ENCODE results near the gene MMP8. TPM values are rescaled to one million over a fixed set of nuclear protein-coding genes. Genes with fewer than 3 reads are reported as not detected.

The MMP8 gene
- total and polyA plus RNA-seq, 2 experiments from 2014 or later, result not detected

DNA sequence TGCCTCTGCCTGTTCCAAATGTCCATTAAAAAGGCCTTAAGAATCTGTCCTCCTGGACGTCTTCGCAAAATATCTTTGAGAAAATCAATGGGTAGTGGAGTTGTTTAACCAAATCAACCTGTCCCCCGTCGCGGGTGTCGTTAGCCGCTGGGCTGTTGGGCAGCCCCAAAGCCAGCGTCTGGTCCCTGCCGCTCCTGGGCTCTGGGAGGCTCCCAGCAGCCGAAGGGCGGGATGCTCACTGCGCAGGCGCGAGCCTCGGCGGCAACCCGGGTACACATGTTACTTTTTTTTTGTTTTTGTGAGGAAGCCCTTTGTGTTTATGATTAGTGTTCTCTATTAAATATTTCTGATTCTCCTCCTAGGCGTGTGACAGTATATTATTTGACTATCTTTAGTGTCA is 43.0 kb upstream of the MMP8 start:
- Histone ChIP-seq H3K4me2 (no peak overlapping the region), H3F3A (replicated peaks; ENCODE audit: low read depth) (no peaks in the 10 kb centered on the region), H2AFZ (no peak overlapping the region), H3K36me3 (ENCODE audit: insufficient read depth) (no peaks in the 10 kb centered on the region), H3K4me3 (no peak overlapping the region), H3K9me2 (ENCODE audit: insufficient read depth) (peaks cover 8% of the 10 kb centered on the region), H3K79me2 (replicated peaks; ENCODE audit: insufficient read depth) (no peaks in the 10 kb centered on the region), H4K20me1 (replicated peaks; ENCODE audit: insufficient read depth) (no peaks in the 10 kb centered on the region), H3K27ac (ENCODE audit: low read depth) (no peak overlapping the region), H3K4me1 (ENCODE audit: insufficient read depth) (no peaks in the 10 kb centered on the region; the same call in 1 of the 2 replicates), H3K27me3 (ENCODE audit: insufficient read depth) (no peaks in the 10 kb centered on the region)
- Mint-ChIP-seq H3K4me1 (peaks cover 4% of the 10 kb centered on the region; the same call in 2 of the 3 replicates), H3K36me3 (ENCODE audit: low read depth) (no peaks in the 10 kb centered on the region), H3K27ac (no peak overlapping the region), H3K9me3 (no peaks in the 10 kb centered on the region; the same call in 2 of the 3 replicates), H3K4me3 (no peak overlapping the region), H3K27me3 (ENCODE audit: insufficient read depth, low read depth, poor library complexity) (peaks cover 2% of the 10 kb centered on the region)
- ATAC-seq (no peak), DNase-seq (ENCODE audit: low spot score) (no peak)
- TF ChIP-seq, protein P1, sequence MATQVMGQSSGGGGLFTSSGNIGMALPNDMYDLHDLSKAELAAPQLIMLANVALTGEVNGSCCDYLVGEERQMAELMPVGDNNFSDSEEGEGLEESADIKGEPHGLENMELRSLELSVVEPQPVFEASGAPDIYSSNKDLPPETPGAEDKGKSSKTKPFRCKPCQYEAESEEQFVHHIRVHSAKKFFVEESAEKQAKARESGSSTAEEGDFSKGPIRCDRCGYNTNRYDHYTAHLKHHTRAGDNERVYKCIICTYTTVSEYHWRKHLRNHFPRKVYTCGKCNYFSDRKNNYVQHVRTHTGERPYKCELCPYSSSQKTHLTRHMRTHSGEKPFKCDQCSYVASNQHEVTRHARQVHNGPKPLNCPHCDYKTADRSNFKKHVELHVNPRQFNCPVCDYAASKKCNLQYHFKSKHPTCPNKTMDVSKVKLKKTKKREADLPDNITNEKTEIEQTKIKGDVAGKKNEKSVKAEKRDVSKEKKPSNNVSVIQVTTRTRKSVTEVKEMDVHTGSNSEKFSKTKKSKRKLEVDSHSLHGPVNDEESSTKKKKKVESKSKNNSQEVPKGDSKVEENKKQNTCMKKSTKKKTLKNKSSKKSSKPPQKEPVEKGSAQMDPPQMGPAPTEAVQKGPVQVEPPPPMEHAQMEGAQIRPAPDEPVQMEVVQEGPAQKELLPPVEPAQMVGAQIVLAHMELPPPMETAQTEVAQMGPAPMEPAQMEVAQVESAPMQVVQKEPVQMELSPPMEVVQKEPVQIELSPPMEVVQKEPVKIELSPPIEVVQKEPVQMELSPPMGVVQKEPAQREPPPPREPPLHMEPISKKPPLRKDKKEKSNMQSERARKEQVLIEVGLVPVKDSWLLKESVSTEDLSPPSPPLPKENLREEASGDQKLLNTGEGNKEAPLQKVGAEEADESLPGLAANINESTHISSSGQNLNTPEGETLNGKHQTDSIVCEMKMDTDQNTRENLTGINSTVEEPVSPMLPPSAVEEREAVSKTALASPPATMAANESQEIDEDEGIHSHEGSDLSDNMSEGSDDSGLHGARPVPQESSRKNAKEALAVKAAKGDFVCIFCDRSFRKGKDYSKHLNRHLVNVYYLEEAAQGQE (IDR thresholded peaks at IDR 0.05; ENCODE audit: unreplicated experiment), result no peak
- TF ChIP-seq ZNF114 (CRISPR knock-in tag; IDR thresholded peaks at IDR 0.05), result no peak
- no peak for TF ChIP-seq EZH2phosphoT487 (IDR thresholded peaks at IDR 0.05; ENCODE audit: unreplicated experiment)
- TF ChIP-seq NANOG (IDR thresholded peaks at IDR 0.05; ENCODE audit: borderline replicate concordance), result no peak
- TF ChIP-seq CREB1 (CRISPR knock-in tag; IDR thresholded peaks at IDR 0.05; ENCODE audit: low read depth), result no peak
- TF ChIP-seq, protein P2, sequence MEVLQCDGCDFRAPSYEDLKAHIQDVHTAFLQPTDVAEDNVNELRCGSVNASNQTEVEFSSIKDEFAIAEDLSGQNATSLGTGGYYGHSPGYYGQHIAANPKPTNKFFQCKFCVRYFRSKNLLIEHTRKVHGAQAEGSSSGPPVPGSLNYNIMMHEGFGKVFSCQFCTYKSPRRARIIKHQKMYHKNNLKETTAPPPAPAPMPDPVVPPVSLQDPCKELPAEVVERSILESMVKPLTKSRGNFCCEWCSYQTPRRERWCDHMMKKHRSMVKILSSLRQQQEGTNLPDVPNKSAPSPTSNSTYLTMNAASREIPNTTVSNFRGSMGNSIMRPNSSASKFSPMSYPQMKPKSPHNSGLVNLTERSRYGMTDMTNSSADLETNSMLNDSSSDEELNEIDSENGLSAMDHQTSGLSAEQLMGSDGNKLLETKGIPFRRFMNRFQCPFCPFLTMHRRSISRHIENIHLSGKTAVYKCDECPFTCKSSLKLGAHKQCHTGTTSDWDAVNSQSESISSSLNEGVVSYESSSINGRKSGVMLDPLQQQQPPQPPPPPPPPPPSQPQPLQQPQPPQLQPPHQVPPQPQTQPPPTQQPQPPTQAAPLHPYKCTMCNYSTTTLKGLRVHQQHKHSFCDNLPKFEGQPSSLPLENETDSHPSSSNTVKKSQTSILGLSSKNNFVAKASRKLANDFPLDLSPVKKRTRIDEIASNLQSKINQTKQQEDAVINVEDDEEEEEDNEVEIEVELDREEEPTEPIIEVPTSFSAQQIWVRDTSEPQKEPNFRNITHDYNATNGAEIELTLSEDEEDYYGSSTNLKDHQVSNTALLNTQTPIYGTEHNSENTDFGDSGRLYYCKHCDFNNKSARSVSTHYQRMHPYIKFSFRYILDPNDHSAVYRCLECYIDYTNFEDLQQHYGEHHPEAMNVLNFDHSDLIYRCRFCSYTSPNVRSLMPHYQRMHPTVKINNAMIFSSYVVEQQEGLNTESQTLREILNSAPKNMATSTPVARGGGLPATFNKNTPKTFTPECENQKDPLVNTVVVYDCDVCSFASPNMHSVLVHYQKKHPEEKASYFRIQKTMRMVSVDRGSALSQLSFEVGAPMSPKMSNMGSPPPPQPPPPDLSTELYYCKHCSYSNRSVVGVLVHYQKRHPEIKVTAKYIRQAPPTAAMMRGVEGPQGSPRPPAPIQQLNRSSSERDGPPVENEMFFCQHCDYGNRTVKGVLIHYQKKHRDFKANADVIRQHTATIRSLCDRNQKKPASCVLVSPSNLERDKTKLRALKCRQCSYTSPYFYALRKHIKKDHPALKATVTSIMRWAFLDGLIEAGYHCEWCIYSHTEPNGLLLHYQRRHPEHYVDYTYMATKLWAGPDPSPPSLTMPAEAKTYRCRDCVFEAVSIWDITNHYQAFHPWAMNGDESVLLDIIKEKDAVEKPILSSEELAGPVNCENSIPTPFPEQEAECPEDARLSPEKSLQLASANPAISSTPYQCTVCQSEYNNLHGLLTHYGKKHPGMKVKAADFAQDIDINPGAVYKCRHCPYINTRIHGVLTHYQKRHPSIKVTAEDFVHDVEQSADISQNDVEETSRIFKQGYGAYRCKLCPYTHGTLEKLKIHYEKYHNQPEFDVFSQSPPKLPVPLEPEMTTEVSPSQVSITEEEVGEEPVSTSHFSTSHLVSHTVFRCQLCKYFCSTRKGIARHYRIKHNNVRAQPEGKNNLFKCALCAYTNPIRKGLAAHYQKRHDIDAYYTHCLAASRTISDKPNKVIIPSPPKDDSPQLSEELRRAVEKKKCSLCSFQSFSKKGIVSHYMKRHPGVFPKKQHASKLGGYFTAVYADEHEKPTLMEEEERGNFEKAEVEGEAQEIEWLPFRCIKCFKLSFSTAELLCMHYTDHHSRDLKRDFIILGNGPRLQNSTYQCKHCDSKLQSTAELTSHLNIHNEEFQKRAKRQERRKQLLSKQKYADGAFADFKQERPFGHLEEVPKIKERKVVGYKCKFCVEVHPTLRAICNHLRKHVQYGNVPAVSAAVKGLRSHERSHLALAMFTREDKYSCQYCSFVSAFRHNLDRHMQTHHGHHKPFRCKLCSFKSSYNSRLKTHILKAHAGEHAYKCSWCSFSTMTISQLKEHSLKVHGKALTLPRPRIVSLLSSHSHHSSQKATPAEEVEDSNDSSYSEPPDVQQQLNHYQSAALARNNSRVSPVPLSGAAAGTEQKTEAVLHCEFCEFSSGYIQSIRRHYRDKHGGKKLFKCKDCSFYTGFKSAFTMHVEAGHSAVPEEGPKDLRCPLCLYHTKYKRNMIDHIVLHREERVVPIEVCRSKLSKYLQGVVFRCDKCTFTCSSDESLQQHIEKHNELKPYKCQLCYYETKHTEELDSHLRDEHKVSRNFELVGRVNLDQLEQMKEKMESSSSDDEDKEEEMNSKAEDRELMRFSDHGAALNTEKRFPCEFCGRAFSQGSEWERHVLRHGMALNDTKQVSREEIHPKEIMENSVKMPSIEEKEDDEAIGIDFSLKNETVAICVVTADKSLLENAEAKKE (CRISPR knock-in tag; IDR thresholded peaks at IDR 0.05), result no peak
- TF ChIP-seq STAT1 (IDR thresholded peaks at IDR 0.05; ENCODE audit: unreplicated experiment), result no peak
- TF ChIP-seq, protein P3, sequence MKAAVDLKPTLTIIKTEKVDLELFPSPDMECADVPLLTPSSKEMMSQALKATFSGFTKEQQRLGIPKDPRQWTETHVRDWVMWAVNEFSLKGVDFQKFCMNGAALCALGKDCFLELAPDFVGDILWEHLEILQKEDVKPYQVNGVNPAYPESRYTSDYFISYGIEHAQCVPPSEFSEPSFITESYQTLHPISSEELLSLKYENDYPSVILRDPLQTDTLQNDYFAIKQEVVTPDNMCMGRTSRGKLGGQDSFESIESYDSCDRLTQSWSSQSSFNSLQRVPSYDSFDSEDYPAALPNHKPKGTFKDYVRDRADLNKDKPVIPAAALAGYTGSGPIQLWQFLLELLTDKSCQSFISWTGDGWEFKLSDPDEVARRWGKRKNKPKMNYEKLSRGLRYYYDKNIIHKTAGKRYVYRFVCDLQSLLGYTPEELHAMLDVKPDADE (IDR thresholded peaks at IDR 0.05), result no peak
- TF ChIP-seq POLR2AphosphoS5 (IDR thresholded peaks at IDR 0.05; ENCODE audit: low read depth), result no peak
- TF ChIP-seq EZH2 (IDR thresholded peaks at IDR 0.05; ENCODE audit: low read depth, unreplicated experiment), result no peak
- TF ChIP-seq ZNF331 (CRISPR knock-in tag; IDR thresholded peaks at IDR 0.05; ENCODE audit: low read depth), result no peak
- TF ChIP-seq JUNB (IDR thresholded peaks at IDR 0.05; ENCODE audit: unreplicated experiment), result no peak
- TF ChIP-seq, protein P4, sequence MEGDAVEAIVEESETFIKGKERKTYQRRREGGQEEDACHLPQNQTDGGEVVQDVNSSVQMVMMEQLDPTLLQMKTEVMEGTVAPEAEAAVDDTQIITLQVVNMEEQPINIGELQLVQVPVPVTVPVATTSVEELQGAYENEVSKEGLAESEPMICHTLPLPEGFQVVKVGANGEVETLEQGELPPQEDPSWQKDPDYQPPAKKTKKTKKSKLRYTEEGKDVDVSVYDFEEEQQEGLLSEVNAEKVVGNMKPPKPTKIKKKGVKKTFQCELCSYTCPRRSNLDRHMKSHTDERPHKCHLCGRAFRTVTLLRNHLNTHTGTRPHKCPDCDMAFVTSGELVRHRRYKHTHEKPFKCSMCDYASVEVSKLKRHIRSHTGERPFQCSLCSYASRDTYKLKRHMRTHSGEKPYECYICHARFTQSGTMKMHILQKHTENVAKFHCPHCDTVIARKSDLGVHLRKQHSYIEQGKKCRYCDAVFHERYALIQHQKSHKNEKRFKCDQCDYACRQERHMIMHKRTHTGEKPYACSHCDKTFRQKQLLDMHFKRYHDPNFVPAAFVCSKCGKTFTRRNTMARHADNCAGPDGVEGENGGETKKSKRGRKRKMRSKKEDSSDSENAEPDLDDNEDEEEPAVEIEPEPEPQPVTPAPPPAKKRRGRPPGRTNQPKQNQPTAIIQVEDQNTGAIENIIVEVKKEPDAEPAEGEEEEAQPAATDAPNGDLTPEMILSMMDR (conservative IDR thresholded peaks at IDR 0.05; ENCODE audit: low read depth in 2 of 2), result no peak
